B cell (primary cell): ENCODE data around the gene TFCP2L1. TPM values are rescaled to one million over a fixed set of nuclear protein-coding genes. Genes with fewer than 3 reads are reported as not detected.

Experiments used
- ATAC-seq: fragments of 200-7000 bp; cut with Tn5 transposase; one replicate; pipeline ENCODE4 v1.10.0; 2021; ENCODE audit warnings: low read depth, mild to moderate bottlenecking, moderate number of reproducible peaks, moderate library complexity
- CTCF ChIA-PET: fragments of 350-600 bp; sonication (Branson Sonifier 250); formaldehyde crosslinking; loops from one replicate; lab custom pipeline; 2021; ENCODE audit warnings: antibody characterized with exemption, inconsistent platforms; lab: Charles Lee
- POLR2A ChIA-PET: fragments of 350-600 bp; sonication (Branson Sonifier 250); formaldehyde crosslinking; loops from one replicate; lab custom pipeline; 2021; ENCODE audit warnings: antibody characterized with exemption; lab: Charles Lee
- DNase-seq: peaks from one replicate; pipeline ENCODE4 v3.0.0; 2013
- H2AFZ ChIP-seq: 2 replicates; pipeline ENCODE4 v1.6.1; 2012; ENCODE audit warnings: mild to moderate bottlenecking, low read depth, low read length; ENCODE audit not compliant: insufficient read depth, poor library complexity, severe bottlenecking
- H3K27ac ChIP-seq, 2 donors: 1 replicate in 1 of 2; 2 replicates in 1 of 2; pipeline ENCODE4 v1.5.1; 2012 to 2013; ENCODE audit warnings: low read length in 2 of 2, mild to moderate bottlenecking in 2 of 2, moderate library complexity in 1 of 2
- H3K27me3 ChIP-seq, 4 experiments: fragments of 200-600 bp in 1 of 4; sonication (generic) in 1 of 4; replicated peaks in 1 of 4; 1 replicate in 2 of 4; 2 replicates in 2 of 4; pipeline versions ENCODE4 v1.6.1 to v1.7.0; 2013 to 2016; ENCODE audit warnings: low read length in 3 of 4, mild to moderate bottlenecking in 2 of 4, mixed read lengths in 1 of 4, moderate library complexity in 1 of 4; ENCODE audit not compliant: insufficient read depth in 4 of 4, control insufficient read depth in 3 of 4; ENCODE audit errors: control extremely low read depth in 1 of 4
- H3K36me3 ChIP-seq, 2 experiments: replicated peaks in 1 of 2; 1 replicate in 1 of 2; 2 replicates in 1 of 2; pipeline versions ENCODE4 v1.6.1 to v1.7.1; 2013; ENCODE audit warnings: low read length in 1 of 2; ENCODE audit not compliant: insufficient read depth in 2 of 2, control insufficient read depth in 1 of 2; ENCODE audit errors: control extremely low read depth in 1 of 2, extremely low read depth in 1 of 2
- H3K4me1 ChIP-seq, 2 donors: fragments of 200-600 bp in 1 of 2; sonication (generic) in 1 of 2; 1 replicate in 1 of 2; 2 replicates in 1 of 2; pipeline versions ENCODE4 v1.5.1 to v1.6.1; 2013 to 2017; ENCODE audit warnings: low read length in 2 of 2; ENCODE audit not compliant: control insufficient read depth in 2 of 2, insufficient read depth in 2 of 2
- H3K4me2 ChIP-seq: replicated peaks from 2 replicates; pipeline ENCODE3; 2012; ENCODE audit warnings: mild to moderate bottlenecking, low read depth, low read length; ENCODE audit not compliant: poor library complexity, severe bottlenecking
- H3K4me3 ChIP-seq, 5 experiments: fragments of 200-600 bp in 1 of 5; sonication (generic) in 1 of 5; 1 replicate in 3 of 5; 2 replicates in 2 of 5; pipeline versions ENCODE4 v1.5.1 to v1.7.0; 2011 to 2016; ENCODE audit warnings: low read length in 4 of 5, mild to moderate bottlenecking in 4 of 5, low read depth in 2 of 5, control low read depth in 1 of 5, moderate library complexity in 1 of 5; ENCODE audit not compliant: insufficient read depth in 1 of 5; ENCODE audit errors: control extremely low read depth in 1 of 5, extremely low read depth in 1 of 5
- H3K79me2 ChIP-seq: fragments of 200-600 bp; sonication (generic); one replicate; pipeline ENCODE4 v1.6.0; 2016; ENCODE audit warnings: low read length; ENCODE audit not compliant: control insufficient read depth, insufficient read depth
- H3K9ac ChIP-seq: fragments of 200-600 bp; sonication (generic); 2 replicates; pipeline ENCODE4 v1.6.1; 2017; ENCODE audit warnings: mild to moderate bottlenecking, low read length, moderate library complexity
- H3K9me3 ChIP-seq, 3 donors: one replicate each; pipeline versions ENCODE4 v1.6.1 to v1.7.1; 2013; ENCODE audit warnings: low read length in 2 of 3; ENCODE audit not compliant: control insufficient read depth in 2 of 3, insufficient read depth in 1 of 3; ENCODE audit errors: control extremely low read depth in 1 of 3
- H4K20me1 ChIP-seq: 2 replicates; pipeline ENCODE4 v1.6.0; 2012; ENCODE audit warnings: mild to moderate bottlenecking, low read length; ENCODE audit not compliant: insufficient read depth, control insufficient read depth, poor library complexity, severe bottlenecking
- H3K27ac Mint-ChIP-seq: one replicate; pipeline ENCODE4 v1.8.0; 2021; ENCODE audit warnings: mixed read lengths
- H3K27me3 Mint-ChIP-seq: one replicate; pipeline ENCODE4 v1.8.0; 2021; ENCODE audit warnings: mixed read lengths
- H3K4me1 Mint-ChIP-seq: one replicate; pipeline ENCODE4 v1.8.0; 2021; ENCODE audit warnings: mixed read lengths
- H3K4me3 Mint-ChIP-seq: one replicate; pipeline ENCODE4 v1.8.0; 2021; ENCODE audit warnings: mixed read lengths
- H3K9me3 Mint-ChIP-seq: one replicate; pipeline ENCODE4 v1.8.0; 2022; ENCODE audit warnings: mixed read lengths; ENCODE audit not compliant: insufficient read depth
- CTCF ChIP-seq: fragments of 200-600 bp; IDR thresholded peaks from one replicate; pipeline ENCODE4 v1.8.0; 2022; ENCODE audit warnings: antibody characterized with exemption, mild to moderate bottlenecking
- EZH2 ChIP-seq: IDR thresholded peaks from 2 replicates; pipeline ENCODE4 v1.6.1; 2012; ENCODE audit warnings: borderline replicate concordance, low read depth, mild to moderate bottlenecking, moderate library complexity, low read length; ENCODE audit not compliant: insufficient read depth, poor library complexity, severe bottlenecking
- WGBS: methylation state at CpG from one replicate; pipeline ENCODE4 v1.1.5; 2013; ENCODE audit warnings: missing lambda C conversion rate; ENCODE audit not compliant: insufficient coverage; 5-methylcytosine and 5-hydroxymethylcytosine counted together
- intact Hi-C: fragments of 100-400 bp; cut with micrococcal nuclease; formaldehyde crosslinking; loops from one replicate; pipeline ENCODE4 v1.10.0; 2022
- polyA plus RNA-seq: library from polyadenylated mRNA; depleted of rRNA; stranded (reverse); fragments of >200 nt; gene quantifications from 2 replicates; pipeline ENCODE4 v1.2.3, GENCODE V29; 2012
- total RNA-seq, 2 donors: library from RNA; stranded (reverse); fragments of 120-200 nt in 1 of 2; gene quantifications; 1 replicate in 1 of 2; 2 replicates in 1 of 2; pipeline versions ENCODE4 v1.2.3 to v1.2.4, GENCODE V29; 2013 to 2022

Gene TFCP2L1
- total and polyA plus RNA-seq, 2 donors (not counting 1 experiment from before 2014, with no cell fraction given), result 0.03 TPM; not detected in 1

- Mint-ChIP-seq H3K4me3 (no peak overlapping the region), H3K9me3 (no peaks in the 10 kb centered on the region), H3K27ac (no peak overlapping the region), H3K27me3 (no peaks in the 10 kb centered on the region), H3K4me1 (no peaks in the 10 kb centered on the region)
- Histone ChIP-seq H3K27me3 (no peaks in the 10 kb centered on the region), H4K20me1 (no peaks in the 10 kb centered on the region), H3K27ac (no peak overlapping the region), H2AFZ (no peak overlapping the region), H3K4me1 (no peaks in the 10 kb centered on the region), H3K9ac (no peak overlapping the region), H3K79me2 (no peaks in the 10 kb centered on the region), H3K4me3 (no peak overlapping the region), H3K36me3 (no peaks in the 10 kb centered on the region), H3K9me3 (peaks cover 0 to 7% (median 0%) of the 10 kb centered on the region in 3 donors), H3K4me2 (no peak overlapping the region)
- ATAC-seq (no peak), DNase-seq (no peak)
- intact Hi-C loops, result no loop called here
- WGBS, result 91% methylated on average over 13 of the region's 14 CpGs
- POLR2A ChIA-PET, result no interaction called here
- TF ChIP-seq CTCF (no peak), EZH2 (no peak)
- CTCF ChIA-PET, result no interaction called here
Measured at GRCh38 chr2:121200419-121201315, 84.3 kb downstream of the TFCP2L1 start.

GRCh38 chr2:121200011-121200347 lies 85.0 kb downstream of the TFCP2L1 start:
- ATAC-seq (no peak), DNase-seq (no peak)
- H3K79me2 ChIP-seq, result no peaks in the 10 kb centered on the region
- H3K9ac ChIP-seq, result no peak overlapping the region
- H3K36me3 ChIP-seq, result no peaks in the 10 kb centered on the region
- H3K27ac ChIP-seq, result no peak overlapping the region
- H3K27ac Mint-ChIP-seq, result no peak overlapping the region
- 97% methylated on average over 8 of the region's 8 CpGs for WGBS
- no peak for TF ChIP-seq CTCF
- TF ChIP-seq EZH2, result no peak
- peaks cover 0 to 8% (median 0%) of the 10 kb centered on the region in 3 donors for H3K9me3 ChIP-seq
- no peak overlapping the region for H2AFZ ChIP-seq
- no peaks in the 10 kb centered on the region for H3K27me3 ChIP-seq
- H3K4me3 ChIP-seq, result no peak overlapping the region
- H3K9me3 Mint-ChIP-seq, result no peaks in the 10 kb centered on the region
- H4K20me1 ChIP-seq, result no peaks in the 10 kb centered on the region
- H3K4me3 Mint-ChIP-seq, result no peak overlapping the region
- H3K4me1 Mint-ChIP-seq, result no peaks in the 10 kb centered on the region
- no peaks in the 10 kb centered on the region for H3K4me1 ChIP-seq
- no peaks in the 10 kb centered on the region for H3K27me3 Mint-ChIP-seq
- ChIA-PET CTCF (no interaction called here), POLR2A (no interaction called here)
- intact Hi-C loops, result no loop called here
- H3K4me2 ChIP-seq, result no peak overlapping the region
